ENCODE data around the gene LRRC27. TPM values are rescaled to one million over a fixed set of nuclear protein-coding genes. Genes with fewer than 3 reads are reported as not detected.

The LRRC27 gene
- total and polyA plus RNA-seq, 7 experiments from 2014 or later: 1.8 to 10.8 (median 6.0) TPM

DNA sequence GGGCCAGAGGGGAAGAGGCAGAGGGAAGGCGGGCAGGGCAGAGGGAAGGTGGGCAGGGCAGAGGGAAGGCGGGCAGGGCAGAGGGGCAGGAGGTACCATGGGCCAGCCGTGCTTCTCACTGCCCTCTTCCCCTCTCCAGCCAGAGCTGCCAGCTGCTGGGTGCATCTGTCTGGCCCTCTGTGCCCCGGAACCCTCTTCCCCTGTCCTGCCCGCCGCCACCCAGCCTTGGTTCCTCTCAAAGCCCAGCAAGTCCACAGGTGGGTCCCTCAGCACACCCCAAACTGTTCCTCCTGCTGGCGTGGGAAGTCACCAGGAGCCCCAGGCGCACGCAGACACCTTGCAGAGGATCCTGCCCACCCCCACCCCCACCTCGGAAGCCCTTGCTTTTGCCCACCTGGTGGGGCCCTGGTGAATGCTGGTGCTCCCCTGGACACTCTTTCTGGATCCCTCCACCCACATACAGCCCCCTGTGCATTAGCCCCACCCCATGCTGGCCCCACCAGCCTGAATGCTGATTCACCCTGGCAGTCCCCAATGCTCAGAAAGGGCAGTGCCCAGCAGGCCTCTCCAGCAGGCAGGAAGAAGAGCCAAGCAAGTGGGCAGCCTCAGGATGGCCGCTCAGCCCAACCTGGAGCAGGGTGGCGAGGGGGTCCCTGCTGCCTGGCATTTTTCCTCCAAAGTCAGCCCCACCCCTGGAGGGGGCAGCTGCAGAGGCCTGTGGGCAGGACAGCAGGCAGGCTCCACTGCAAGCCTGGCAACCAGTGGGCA, 63.1 kb downstream of the LRRC27 start:
- peak in 1 of 9 donors; percentile 20 for DNase-seq
- no peak overlapping the region for H3K4me3 ChIP-seq (ENCODE audit: low read length)
- H3K9me3 Mint-ChIP-seq: peaks cover 0 to 10% (median 0%) of the 10 kb centered on the region in 11 donors
- peak overlapping the region in 8 of 9 donors; percentile 23 to 88 (median 81) for H3K27ac Mint-ChIP-seq
- no peaks in the 10 kb centered on the region for H3K36me3 ChIP-seq (ENCODE audit: control insufficient read depth in 2 of 3, insufficient read depth in 3 of 3, low read length in 3 of 3)
- peaks cover 0 to 7% (median 0%) of the 10 kb centered on the region in 5 donors for H3K36me3 Mint-ChIP-seq
- ATAC-seq: no peak
- CTCF ChIA-PET: no interaction called here
- peaks cover 9 to 10% of the 10 kb centered on the region in 2 donors for H3K4me1 ChIP-seq (ENCODE audit: control insufficient read depth in 2 of 2, insufficient read depth in 2 of 2, low read length in 2 of 2)
- no peaks in the 10 kb centered on the region for H3K9me3 ChIP-seq (ENCODE audit: control insufficient read depth in 2 of 3, low read length in 3 of 3)
- H3K27me3 ChIP-seq (ENCODE audit: control insufficient read depth in 2 of 2, insufficient read depth in 2 of 2, low read length in 2 of 2): no peaks in the 10 kb centered on the region
- POLR2A ChIA-PET: no interaction called here
- intact Hi-C loops (cut with micrococcal nuclease): loop anchor here (5.0 kb wide), 2 partner anchors 88 to 142 kb away; partner anchors contain the start of genes INPP5A (in 1 of the 2) and STK32C (in 1 of the 2)
- peaks cover 0 to 37% (median 25%) of the 10 kb centered on the region in 7 donors for H3K4me1 Mint-ChIP-seq
- H3K27ac ChIP-seq (ENCODE audit: low read depth, low read length): peak overlapping the region; percentile 77
- peak overlapping the region; percentile 39 to 80 (median 60) for H3K4me3 Mint-ChIP-seq
- peaks cover 0 to 6% (median 0%) of the 10 kb centered on the region in 5 donors for H3K27me3 Mint-ChIP-seq

DNA sequence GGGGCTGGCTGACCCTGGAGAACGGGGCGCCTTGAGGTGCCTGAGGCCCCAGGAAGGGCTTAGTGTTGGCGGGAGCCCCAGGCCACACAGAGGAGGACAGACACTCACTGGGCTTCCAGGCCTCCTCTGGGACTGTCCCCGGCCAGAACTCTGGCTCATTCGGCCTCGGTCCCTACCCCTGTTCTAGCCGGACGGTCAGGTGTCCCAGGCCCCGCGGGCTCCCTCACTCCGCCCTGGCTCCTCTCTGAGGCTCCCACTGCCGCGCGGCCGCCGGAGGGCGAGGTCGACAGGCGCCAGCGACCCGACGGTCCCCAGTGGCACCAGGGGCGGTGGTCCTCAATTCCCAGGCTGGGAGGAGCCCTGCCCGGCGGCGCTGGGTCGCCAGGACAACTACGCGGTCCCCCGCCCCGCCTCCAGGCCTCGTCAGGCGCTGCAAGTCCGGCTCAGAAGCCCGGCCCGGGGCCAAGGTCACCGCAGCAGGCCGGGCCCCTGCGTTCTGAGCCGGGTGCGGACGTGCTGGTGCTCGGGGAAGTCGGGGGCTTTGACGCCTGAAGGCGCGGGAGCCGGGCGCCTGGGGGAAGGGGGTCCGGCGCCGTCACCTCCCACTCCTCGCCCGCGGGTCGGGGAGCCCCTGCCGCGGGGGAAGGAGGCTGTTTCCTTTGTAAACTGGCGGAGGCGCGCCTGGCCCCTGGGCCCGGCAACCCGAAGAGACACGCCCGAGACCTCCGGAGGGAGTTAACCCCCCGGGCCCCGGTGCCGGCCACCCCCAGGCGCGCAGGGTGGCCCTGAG, 63.9 kb downstream of the LRRC27 start:
- ChIA-PET POLR2A (no interaction called here), CTCF (no interaction called here)
- Histone ChIP-seq H3K27me3 (ENCODE audit: control insufficient read depth in 2 of 2, insufficient read depth in 2 of 2, low read length in 2 of 2) (no peaks in the 10 kb centered on the region), H3K27ac (ENCODE audit: low read depth, low read length) (peak overlapping the region; percentile 77), H3K4me1 (ENCODE audit: control insufficient read depth in 2 of 2, insufficient read depth in 2 of 2, low read length in 2 of 2) (peaks cover 9 to 10% of the 10 kb centered on the region in 2 donors), H3K9me3 (ENCODE audit: control insufficient read depth in 2 of 3, low read length in 3 of 3) (no peaks in the 10 kb centered on the region), H3K4me3 (ENCODE audit: low read length) (no peak overlapping the region), H3K36me3 (ENCODE audit: control insufficient read depth in 2 of 3, insufficient read depth in 3 of 3, low read length in 3 of 3) (no peaks in the 10 kb centered on the region)
- Mint-ChIP-seq H3K27me3 (peaks cover 0 to 6% (median 0%) of the 10 kb centered on the region in 5 donors), H3K27ac (peak overlapping the region in 4 of 9 donors; percentile 40 to 88 (median 83)), H3K9me3 (peaks cover 0 to 10% (median 0%) of the 10 kb centered on the region in 11 donors), H3K36me3 (peaks cover 0 to 7% (median 0%) of the 10 kb centered on the region in 5 donors), H3K4me3 (peak overlapping the region in 4 of 10 donors; percentile 25 to 80 (median 49)), H3K4me1 (peaks cover 0 to 42% (median 25%) of the 10 kb centered on the region in 7 donors)
- intact Hi-C loops (cut with micrococcal nuclease): loop anchor here (1.0 to 5.0 kb wide), 5 partner anchors 25 to 141 kb away; partner anchors contain the start of genes INPP5A (in 2 of the 2), LRRC27 (in 1 of the 2) and STK32C (in 1 of the 2)
- DNase-seq: peak in 3 of 9 donors; percentile 15 to 46 (median 38)
- peak; percentile 18 for ATAC-seq

DNA sequence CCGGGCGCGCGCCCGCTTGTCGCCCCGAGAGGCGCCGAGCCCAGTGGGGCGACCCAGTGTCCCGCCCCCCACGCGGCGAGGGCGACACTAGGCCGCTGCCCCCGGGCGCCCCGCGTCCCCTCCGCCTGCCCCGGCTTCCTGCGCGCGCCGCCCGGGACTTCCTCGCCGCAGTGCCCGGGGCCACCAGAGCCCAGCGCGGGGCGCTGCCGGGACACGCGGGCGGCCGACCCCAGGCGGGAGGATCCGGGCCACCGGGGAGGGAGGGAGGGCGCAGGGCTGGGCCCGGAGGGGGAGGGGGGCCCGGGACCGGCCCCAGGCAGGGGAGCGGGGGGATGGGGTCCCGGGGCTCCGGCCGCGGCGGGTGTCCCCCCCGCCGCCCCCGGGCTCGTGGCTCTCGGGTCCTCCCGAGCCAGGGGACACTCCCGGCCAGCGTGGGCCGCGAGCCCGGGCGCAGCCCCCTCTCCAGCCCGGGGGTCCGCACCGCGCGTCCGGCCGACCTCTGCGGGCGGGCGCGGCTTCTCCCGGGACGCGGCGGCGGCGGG, 64.6 kb downstream of the LRRC27 start:
- peaks cover 0 to 42% (median 25%) of the 10 kb centered on the region in 7 donors for H3K4me1 Mint-ChIP-seq
- peaks cover 9 to 10% of the 10 kb centered on the region in 2 donors for H3K4me1 ChIP-seq (ENCODE audit: control insufficient read depth in 2 of 2, insufficient read depth in 2 of 2, low read length in 2 of 2)

DNA sequence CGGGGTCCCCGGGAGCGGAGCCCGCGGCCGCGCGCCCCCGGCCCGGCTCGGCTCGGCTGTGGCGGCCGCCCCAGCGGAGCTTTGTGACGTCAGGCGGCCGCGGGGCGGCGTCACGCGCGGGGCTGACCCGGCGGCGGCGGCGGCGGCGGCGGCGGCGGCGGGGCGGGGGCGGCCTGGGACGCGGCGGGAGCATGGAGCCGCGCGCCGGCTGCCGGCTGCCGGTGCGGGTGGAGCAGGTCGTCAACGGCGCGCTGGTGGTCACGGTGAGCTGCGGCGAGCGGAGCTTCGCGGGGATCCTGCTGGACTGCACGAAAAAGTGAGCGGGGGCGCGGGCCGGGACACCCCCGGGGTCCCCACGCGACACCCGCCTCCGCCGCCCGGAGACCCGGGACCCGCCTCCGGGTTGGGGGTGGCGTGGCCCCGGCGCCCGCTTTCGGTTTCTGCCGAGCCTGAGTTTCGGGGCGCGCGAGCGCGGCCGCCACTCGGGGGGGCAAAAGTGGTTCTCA, 65.1 kb downstream of the LRRC27 start, which contains the start of gene PWWP2B:
Gene PWWP2B, plus strand, starts transcription at position 165 of the 506 bp plus-strand sequence. Its CDS starts 27 bp downstream, at position 192.
- DNase-seq: peak; percentile 48 to 73 (median 60)
- Mint-ChIP-seq H3K4me3 (peak within 1 kb of the TSS; percentile 83 to 95 (median 90)), H3K27me3 (peaks cover 0 to 6% (median 0%) of the 10 kb centered on the region in 5 donors), H3K36me3 (peaks cover 0 to 5% (median 0%) of the 10 kb centered on the region in 5 donors), H3K27ac (peak within 1 kb of the TSS; percentile 42 to 90 (median 86)), H3K9me3 (peaks cover 0 to 6% (median 0%) of the 10 kb centered on the region in 11 donors), H3K4me1 (peaks cover 0 to 38% (median 25%) of the 10 kb centered on the region in 7 donors)
- no peaks in the 10 kb centered on the region for H3K36me3 ChIP-seq (ENCODE audit: control insufficient read depth in 2 of 3, insufficient read depth in 3 of 3, low read length in 3 of 3)
- ChIA-PET POLR2A (interaction anchor here (1.0 to 1.6 kb wide), 5 partner anchors 10 to 54 kb away, joined by 3 to 8 read pairs (median 6); no protein-coding TSS in a partner anchor), CTCF (interaction anchor here (0.6 kb wide), 2 partner anchors 29 to 55 kb away, joined by 3 read pairs; no protein-coding TSS in a partner anchor)
- H3K27ac ChIP-seq (ENCODE audit: low read depth, low read length): peak within 1 kb of the TSS; percentile 85
- peak; percentile 65 for ATAC-seq
- no peaks in the 10 kb centered on the region for H3K27me3 ChIP-seq (ENCODE audit: control insufficient read depth in 2 of 2, insufficient read depth in 2 of 2, low read length in 2 of 2)
- H3K4me3 ChIP-seq (ENCODE audit: low read length): peak within 1 kb of the TSS; percentile 79
- H3K4me1 ChIP-seq (ENCODE audit: control insufficient read depth in 2 of 2, insufficient read depth in 2 of 2, low read length in 2 of 2): peaks cover 9 to 10% of the 10 kb centered on the region in 2 donors
- intact Hi-C loops (cut with micrococcal nuclease): loop anchor here (1.0 to 5.0 kb wide), 6 partner anchors 24 to 140 kb away; partner anchors contain the start of genes INPP5A (in 1 of the 2), LRRC27 (in 1 of the 2) and STK32C (in 1 of the 2)
- no peaks in the 10 kb centered on the region for H3K9me3 ChIP-seq (ENCODE audit: control insufficient read depth in 2 of 3, low read length in 3 of 3)

More for the DNA sequence above, 64.6 kb downstream of the LRRC27 start:
- ChIA-PET CTCF (interaction anchor here (0.6 kb wide), 2 partner anchors 30 to 56 kb away, joined by 3 read pairs; no protein-coding TSS in a partner anchor), POLR2A (interaction anchor here (1.0 to 1.6 kb wide), 5 partner anchors 10 to 55 kb away, joined by 3 to 8 read pairs (median 6); no protein-coding TSS in a partner anchor)
- no peak overlapping the region for H3K27ac Mint-ChIP-seq
- Histone ChIP-seq H3K27me3 (ENCODE audit: control insufficient read depth in 2 of 2, insufficient read depth in 2 of 2, low read length in 2 of 2) (no peaks in the 10 kb centered on the region), H3K4me3 (ENCODE audit: low read length) (no peak overlapping the region), H3K36me3 (ENCODE audit: control insufficient read depth in 2 of 3, insufficient read depth in 3 of 3, low read length in 3 of 3) (no peaks in the 10 kb centered on the region), H3K27ac (ENCODE audit: low read depth, low read length) (peak overlapping the region; percentile 77), H3K9me3 (ENCODE audit: control insufficient read depth in 2 of 3, low read length in 3 of 3) (no peaks in the 10 kb centered on the region)
- peaks cover 0 to 6% (median 0%) of the 10 kb centered on the region in 5 donors for H3K27me3 Mint-ChIP-seq
- peak overlapping the region in 1 of 10 donors; percentile 94 for H3K4me3 Mint-ChIP-seq
- peaks cover 0 to 7% (median 0%) of the 10 kb centered on the region in 5 donors for H3K36me3 Mint-ChIP-seq
- peaks cover 0 to 10% (median 0%) of the 10 kb centered on the region in 11 donors for H3K9me3 Mint-ChIP-seq
- ATAC-seq: peak; percentile 78
- peak; percentile 61 to 78 (median 74) for DNase-seq
- intact Hi-C loops (cut with micrococcal nuclease): loop anchor here (1.0 to 5.0 kb wide), 7 partner anchors 24 to 141 kb away; partner anchors contain the start of genes INPP5A (in 2 of the 2), LRRC27 (in 1 of the 2) and STK32C (in 1 of the 2)

DNA sequence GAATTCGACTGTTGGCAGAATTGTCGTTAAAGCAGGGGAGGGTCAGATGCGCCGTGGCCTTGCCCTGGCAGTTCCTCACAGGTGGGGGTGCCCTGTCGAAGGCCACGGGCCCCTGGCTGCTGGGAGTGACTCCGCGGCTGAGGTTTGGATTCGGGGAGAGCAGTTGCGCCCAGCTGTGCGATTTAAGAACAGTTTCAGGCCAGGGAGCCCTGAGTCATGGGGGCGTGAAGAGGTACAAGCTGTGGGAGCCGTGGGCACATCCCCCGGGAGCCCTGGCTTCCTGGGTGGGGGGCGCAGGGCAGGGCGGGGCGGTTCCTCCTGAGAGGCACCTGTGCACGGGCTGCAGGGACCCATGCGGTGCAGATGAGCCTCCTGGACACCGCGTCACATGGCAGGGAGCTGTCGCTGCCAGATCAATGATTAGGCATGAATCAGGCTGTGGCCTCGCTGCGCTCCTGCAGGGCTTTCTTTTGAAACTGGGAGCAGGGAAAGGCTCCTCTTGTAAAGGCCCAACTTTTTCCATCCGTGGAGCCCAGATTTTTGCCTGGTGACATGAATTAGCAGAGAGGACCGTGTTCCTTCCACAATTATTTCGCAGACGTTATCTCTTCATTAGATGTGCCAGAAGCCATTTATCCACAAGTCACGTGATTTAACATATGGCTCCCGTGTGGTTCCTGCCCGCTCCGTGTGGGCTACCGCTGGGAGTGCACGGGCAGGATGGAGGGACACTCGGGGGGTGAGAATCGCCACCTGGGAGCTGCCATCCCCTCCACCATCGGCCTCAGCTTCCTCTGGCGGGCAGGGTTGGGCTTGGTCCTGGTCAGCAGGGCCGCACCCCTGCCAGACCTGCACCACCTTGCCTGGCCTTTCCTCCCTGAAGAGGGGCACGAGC, 65.9 kb downstream of the LRRC27 start:
- CTCF ChIA-PET: no interaction called here
- H3K36me3 Mint-ChIP-seq: no peaks in the 10 kb centered on the region
- H3K36me3 ChIP-seq (ENCODE audit: control insufficient read depth in 2 of 3, insufficient read depth in 3 of 3, low read length in 3 of 3): no peaks in the 10 kb centered on the region
- peak overlapping the region; percentile 83 to 95 (median 90) for H3K4me3 Mint-ChIP-seq
- H3K4me1 ChIP-seq (ENCODE audit: control insufficient read depth in 2 of 2, insufficient read depth in 2 of 2, low read length in 2 of 2): peaks cover 9 to 10% of the 10 kb centered on the region in 2 donors
- ATAC-seq (peak; percentile 9), DNase-seq (peak in 6 of 9 donors; percentile 19 to 41 (median 28))
- H3K9me3 Mint-ChIP-seq: no peaks in the 10 kb centered on the region
- intact Hi-C loops (cut with micrococcal nuclease): loop anchor here (1.0 to 5.0 kb wide), 6 partner anchors 23 to 139 kb away; partner anchors contain the start of genes INPP5A (in 1 of the 2), LRRC27 (in 1 of the 2) and STK32C (in 1 of the 2)
- no peaks in the 10 kb centered on the region for H3K27me3 ChIP-seq (ENCODE audit: control insufficient read depth in 2 of 2, insufficient read depth in 2 of 2, low read length in 2 of 2)
- H3K4me3 ChIP-seq (ENCODE audit: low read length): peak overlapping the region; percentile 79
- peak overlapping the region; percentile 42 to 90 (median 86) for H3K27ac Mint-ChIP-seq
- peaks cover 0 to 32% (median 22%) of the 10 kb centered on the region in 7 donors for H3K4me1 Mint-ChIP-seq
- H3K27me3 Mint-ChIP-seq: peaks cover 0 to 6% (median 0%) of the 10 kb centered on the region in 5 donors
- peak overlapping the region; percentile 85 for H3K27ac ChIP-seq (ENCODE audit: low read depth, low read length)
- H3K9me3 ChIP-seq (ENCODE audit: control insufficient read depth in 2 of 3, low read length in 3 of 3): no peaks in the 10 kb centered on the region
- POLR2A ChIA-PET: interaction anchor here (1.0 to 1.6 kb wide), 5 partner anchors 9 to 49 kb away, joined by 3 to 7 read pairs (median 4); no protein-coding TSS in a partner anchor
